Astrocyte of the cerebellum (primary cell): ENCODE data around the gene ZNF148.

ENCODE experiments used
- DNase-seq: peaks from one replicate; pipeline ENCODE4 v3.0.0-alpha.2; 2011; ENCODE audit warnings: low read depth
- H3K4me3 ChIP-seq: 2 replicates; pipeline ENCODE4 v1.5.1; 2011; ENCODE audit warnings: mild to moderate bottlenecking, low read depth, low read length, moderate library complexity
- in situ Hi-C: cut with HindIII; loops from 2 replicates; pipeline ENCODE4 v1.10.0; 2017; ENCODE audit warnings: low sequenced_read_pairs
- TF ChIP-seq, protein P1 (sequence below): IDR thresholded peaks from 2 replicates; pipeline ENCODE4 v1.5.1; 2012; ENCODE audit warnings: low read length, low read depth, moderate library complexity, mild to moderate bottlenecking; ENCODE audit errors: missing control alignments

ZNF148 gene

DNA sequence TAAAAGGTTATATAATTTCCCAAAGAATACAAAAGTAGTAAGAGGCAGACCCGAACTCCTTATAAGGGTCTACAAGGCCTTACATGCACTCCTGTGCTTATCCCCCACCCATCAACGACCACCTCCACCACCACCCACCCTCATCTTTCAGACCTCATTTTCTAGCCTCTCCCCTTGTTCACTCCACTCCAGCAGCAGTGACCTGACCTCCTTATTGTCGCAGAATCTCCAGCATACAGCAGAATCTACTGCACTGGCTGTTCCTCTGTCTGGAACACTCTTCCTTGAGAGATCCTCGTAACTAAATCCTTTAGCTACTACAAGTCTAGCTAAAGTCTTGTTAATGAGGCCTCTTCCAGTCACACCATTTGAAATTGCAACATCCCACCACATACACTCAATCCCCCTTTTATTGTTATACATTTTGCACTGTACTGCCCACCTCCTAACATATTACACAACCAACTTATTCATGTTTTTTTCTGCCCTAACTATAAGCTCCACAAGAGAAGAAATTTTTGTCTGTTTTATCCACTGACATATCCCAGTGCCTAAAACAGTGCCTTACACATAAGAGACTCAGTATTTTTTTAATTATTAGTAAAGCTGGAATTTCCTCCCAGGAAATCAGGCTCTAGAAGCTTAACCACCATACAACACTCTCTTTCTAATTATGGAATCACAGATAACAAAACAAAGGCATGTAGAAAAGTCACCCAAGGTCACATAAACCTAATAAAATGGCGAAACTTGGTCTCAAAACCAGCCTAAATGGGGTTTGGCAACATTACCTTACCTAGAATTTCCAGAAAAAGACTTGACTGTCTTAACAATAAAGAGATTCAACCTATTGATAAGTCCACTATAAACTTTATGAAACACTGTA lies 40.2 kb downstream of the ZNF148 start:
- TF ChIP-seq, protein P1, sequence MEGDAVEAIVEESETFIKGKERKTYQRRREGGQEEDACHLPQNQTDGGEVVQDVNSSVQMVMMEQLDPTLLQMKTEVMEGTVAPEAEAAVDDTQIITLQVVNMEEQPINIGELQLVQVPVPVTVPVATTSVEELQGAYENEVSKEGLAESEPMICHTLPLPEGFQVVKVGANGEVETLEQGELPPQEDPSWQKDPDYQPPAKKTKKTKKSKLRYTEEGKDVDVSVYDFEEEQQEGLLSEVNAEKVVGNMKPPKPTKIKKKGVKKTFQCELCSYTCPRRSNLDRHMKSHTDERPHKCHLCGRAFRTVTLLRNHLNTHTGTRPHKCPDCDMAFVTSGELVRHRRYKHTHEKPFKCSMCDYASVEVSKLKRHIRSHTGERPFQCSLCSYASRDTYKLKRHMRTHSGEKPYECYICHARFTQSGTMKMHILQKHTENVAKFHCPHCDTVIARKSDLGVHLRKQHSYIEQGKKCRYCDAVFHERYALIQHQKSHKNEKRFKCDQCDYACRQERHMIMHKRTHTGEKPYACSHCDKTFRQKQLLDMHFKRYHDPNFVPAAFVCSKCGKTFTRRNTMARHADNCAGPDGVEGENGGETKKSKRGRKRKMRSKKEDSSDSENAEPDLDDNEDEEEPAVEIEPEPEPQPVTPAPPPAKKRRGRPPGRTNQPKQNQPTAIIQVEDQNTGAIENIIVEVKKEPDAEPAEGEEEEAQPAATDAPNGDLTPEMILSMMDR = no peak
- H3K4me3 ChIP-seq = no peak overlapping the region
- in situ Hi-C loops = no loop called here
- DNase-seq = no peak

DNA sequence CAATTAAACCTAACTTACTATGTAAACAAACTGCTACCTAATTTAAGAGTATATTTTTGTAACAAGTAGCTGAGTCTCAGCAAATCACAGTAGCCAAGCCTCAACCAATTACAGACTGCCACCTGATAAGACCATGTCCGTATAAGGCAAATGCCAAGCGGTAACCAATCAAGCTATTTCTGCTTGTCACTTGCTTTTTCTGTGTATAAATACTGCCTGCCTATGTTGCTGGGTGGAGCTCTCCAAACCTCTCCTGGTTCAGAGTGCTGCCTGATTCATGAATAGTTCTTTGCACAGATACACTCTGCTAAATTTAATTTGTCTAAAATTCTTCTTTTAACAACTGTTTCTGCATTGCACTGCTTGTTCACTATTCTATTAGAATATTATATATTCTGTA lies 42.6 kb downstream of the ZNF148 start:
- in situ Hi-C loops = no loop called here
- no peak for DNase-seq
- TF ChIP-seq, protein P1 = no peak
- H3K4me3 ChIP-seq = no peak overlapping the region

DNA sequence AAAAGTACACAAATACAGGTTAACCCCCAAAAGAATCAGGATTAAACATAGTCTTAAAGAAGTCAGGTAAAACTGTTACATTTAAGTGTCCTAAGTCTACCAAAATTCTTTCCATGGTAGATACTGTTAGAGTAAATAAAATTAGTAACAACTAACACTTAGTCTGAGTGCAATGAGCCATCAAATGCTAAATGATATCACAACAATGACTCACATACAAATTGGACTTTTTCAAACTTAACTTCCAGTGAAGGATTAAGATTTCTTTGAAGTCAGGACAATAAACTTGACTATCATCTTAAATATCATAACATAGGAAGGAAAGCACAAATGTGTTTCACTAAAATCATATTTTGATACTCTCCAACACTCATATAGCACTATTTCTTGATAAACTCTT lies 43.9 kb downstream of the ZNF148 start:
- peak; percentile 8 for DNase-seq
- TF ChIP-seq, protein P1 = no peak
- in situ Hi-C loops = no loop called here
- H3K4me3 ChIP-seq = no peak overlapping the region

DNA sequence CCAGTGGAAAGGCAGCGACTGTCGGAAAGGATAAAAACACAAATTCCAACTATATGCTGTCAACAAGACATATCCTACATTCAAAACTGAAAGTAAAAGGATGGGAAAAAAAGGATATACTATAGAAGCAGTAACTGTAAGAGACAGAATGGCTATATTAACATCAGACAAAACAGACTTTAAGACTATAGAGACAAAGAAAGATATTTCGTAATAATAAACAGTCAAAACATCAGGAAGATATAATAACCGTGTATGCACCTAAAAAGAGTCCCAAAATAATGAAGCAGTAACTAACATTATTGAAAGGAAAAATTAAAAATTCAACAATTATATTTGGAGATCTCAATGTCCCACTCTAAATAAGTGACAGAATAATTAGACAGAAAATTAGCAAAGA lies 48.2 kb downstream of the ZNF148 start:
- TF ChIP-seq, protein P1 = no peak
- no peak for DNase-seq
- H3K4me3 ChIP-seq = no peak overlapping the region
- in situ Hi-C loops = no loop called here

DNA sequence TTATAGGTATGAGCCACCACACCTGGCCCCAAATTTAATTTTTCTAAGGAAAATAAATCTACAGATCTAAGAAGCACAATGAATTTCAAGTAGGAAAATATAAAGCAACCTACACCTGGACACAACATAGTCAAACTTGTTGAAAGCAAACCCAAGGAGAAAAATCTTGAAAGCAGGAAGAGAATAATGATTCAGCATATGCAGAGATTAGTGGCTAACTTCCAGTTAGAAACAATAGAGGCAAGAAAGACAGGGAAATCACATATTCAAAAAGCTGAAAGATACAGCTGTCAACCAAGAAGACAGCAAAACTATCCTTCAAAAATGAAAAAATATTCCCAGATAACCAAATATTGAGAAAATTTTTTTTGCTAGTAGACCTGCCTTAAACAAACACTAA lies 49.4 kb downstream of the ZNF148 start:
- H3K4me3 ChIP-seq = no peak overlapping the region
- in situ Hi-C loops = no loop called here
- DNase-seq = no peak
- TF ChIP-seq, protein P1 = no peak

DNA sequence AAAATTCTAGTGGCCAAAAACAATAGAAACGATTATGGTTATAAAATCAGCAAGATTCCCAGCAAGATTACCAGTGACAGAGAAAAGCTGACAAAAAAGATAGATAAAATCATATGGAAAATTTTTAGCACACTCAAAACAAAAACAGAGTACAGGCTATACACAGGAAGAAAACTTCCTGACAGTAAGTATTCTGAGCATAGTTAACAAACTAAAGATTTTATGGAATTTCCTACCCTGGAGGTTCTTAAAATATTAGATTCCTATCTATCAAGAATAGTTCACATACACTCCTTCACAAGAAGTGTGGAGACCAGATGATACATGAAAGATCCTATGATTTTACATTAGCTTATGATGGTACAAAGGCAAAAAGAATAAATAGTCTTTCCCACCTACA lies 50.8 kb downstream of the ZNF148 start:
- in situ Hi-C loops = no loop called here
- H3K4me3 ChIP-seq = no peak overlapping the region
- no peak for DNase-seq
- TF ChIP-seq, protein P1 = no peak
